DND-41 (cell line): ENCODE data around the gene ELAVL1.
A peak's percentile ranks its signal among the peaks of the same experiment; 100 is the strongest.

Experiments used
- ATAC-seq: fragments of 200-7000 bp; cut with Tn5 transposase; 3 replicates; pipeline ENCODE4 v1.9.1; 2021; ENCODE audit warnings: low read depth; ENCODE audit not compliant: insufficient read depth
- DNase-seq: peaks from one replicate; pipeline ENCODE4 v3.0.0-alpha.2; 2020
- H2AFZ ChIP-seq: 2 replicates; pipeline ENCODE4 v1.6.0; 2012; ENCODE audit warnings: low read depth, low read length
- H3K27ac ChIP-seq: 2 replicates; pipeline ENCODE4 v1.5.1; 2012; ENCODE audit warnings: low read length, inconsistent platforms
- H3K27me3 ChIP-seq: fragments of 200-600 bp; sonication (generic); 2 replicates; pipeline ENCODE4 v1.6.0; 2012; ENCODE audit warnings: low read length, mild to moderate bottlenecking, inconsistent platforms; ENCODE audit not compliant: insufficient read depth, poor library complexity
- H3K36me3 ChIP-seq: 2 replicates; pipeline ENCODE4 v1.5.1; 2012; ENCODE audit warnings: low read length, inconsistent platforms; ENCODE audit not compliant: insufficient read depth
- H3K4me1 ChIP-seq: 2 replicates; pipeline ENCODE4 v1.5.1; 2012; ENCODE audit warnings: mild to moderate bottlenecking, low read length; ENCODE audit not compliant: insufficient read depth
- H3K4me2 ChIP-seq: 2 replicates; pipeline ENCODE4 v1.6.0; 2012; ENCODE audit warnings: mild to moderate bottlenecking, moderate library complexity, low read length, inconsistent platforms; ENCODE audit not compliant: insufficient read depth
- H3K4me3 ChIP-seq, 2 experiments: fragments of 200-600 bp in 1 of 2; shearing (Covaris generic) in 1 of 2; 2 replicates each; pipeline ENCODE4 v1.5.1; 2012 to 2016; ENCODE audit warnings: inconsistent platforms in 2 of 2, low read length in 2 of 2, mild to moderate bottlenecking in 2 of 2, low read depth in 1 of 2, moderate library complexity in 1 of 2
- H3K79me2 ChIP-seq: 2 replicates; pipeline ENCODE4 v1.6.0; 2012; ENCODE audit warnings: low read length, inconsistent platforms; ENCODE audit not compliant: insufficient read depth
- H3K9ac ChIP-seq: 2 replicates; pipeline ENCODE4 v1.6.0; 2012; ENCODE audit warnings: low read depth, mild to moderate bottlenecking, inconsistent platforms, low read length, moderate library complexity
- H3K9me3 ChIP-seq: 2 replicates; pipeline ENCODE4 v1.5.1; 2012; ENCODE audit warnings: low read length, moderate library complexity, mild to moderate bottlenecking, inconsistent platforms; ENCODE audit not compliant: insufficient read depth, severe bottlenecking
- H4K20me1 ChIP-seq: 2 replicates; pipeline ENCODE4 v1.6.0; 2012; ENCODE audit warnings: low read length; ENCODE audit not compliant: insufficient read depth
- EZH2 ChIP-seq: IDR thresholded peaks from 3 replicates; pipeline ENCODE4 v1.6.1; 2012; ENCODE audit warnings: borderline replicate concordance, low read depth, mild to moderate bottlenecking, moderate library complexity, low read length, inconsistent platforms; ENCODE audit not compliant: severe bottlenecking
- TF ChIP-seq, protein P1 (sequence below): IDR thresholded peaks from 2 replicates; pipeline ENCODE4 v1.5.1; 2012; ENCODE audit warnings: borderline replicate concordance, low read length, moderate library complexity, mild to moderate bottlenecking; ENCODE audit not compliant: poor library complexity, severe bottlenecking; ENCODE audit errors: extremely low read depth

ELAVL1 gene

DNA sequence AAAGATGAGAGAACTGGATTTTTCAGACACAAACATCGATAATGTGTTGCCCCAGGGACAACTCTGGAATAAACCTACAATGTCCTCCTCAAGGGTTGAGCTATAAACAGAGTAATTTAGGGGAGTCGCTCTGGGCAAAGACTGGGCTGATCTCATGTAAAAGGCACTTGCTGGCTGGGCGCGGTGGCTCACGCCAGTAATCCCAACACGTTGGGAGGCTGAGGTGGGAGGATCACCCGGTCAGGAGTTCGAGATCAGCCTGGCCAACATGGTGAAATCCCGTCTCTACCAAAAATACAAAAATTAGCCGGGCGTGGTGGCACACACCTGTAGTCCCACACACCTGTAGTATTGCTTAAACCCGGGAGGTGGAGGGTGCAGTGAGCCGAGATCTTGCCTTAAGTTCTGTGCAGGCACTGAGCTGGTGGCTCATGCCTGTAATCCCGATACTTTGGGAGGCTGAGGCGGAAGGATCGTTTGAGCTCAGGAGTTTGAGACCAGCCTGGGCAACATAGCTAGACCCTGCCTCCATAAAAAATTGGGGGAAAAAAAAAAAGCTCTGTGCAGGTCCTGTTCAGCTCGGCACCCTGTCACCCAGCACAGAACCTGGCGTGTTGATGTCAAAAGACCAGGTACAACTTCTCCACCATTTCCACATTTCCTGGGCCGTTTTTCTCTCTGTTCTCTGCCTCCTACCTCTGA lies 63.4 kb downstream of the ELAVL1 start:
- Histone ChIP-seq H3K4me3 (peak overlapping the region; percentile 94 to 97; a peak in 3 of 4 replicates), H3K79me2 (peaks cover 64% of the 10 kb centered on the region)
- ATAC-seq = no peak

DNA sequence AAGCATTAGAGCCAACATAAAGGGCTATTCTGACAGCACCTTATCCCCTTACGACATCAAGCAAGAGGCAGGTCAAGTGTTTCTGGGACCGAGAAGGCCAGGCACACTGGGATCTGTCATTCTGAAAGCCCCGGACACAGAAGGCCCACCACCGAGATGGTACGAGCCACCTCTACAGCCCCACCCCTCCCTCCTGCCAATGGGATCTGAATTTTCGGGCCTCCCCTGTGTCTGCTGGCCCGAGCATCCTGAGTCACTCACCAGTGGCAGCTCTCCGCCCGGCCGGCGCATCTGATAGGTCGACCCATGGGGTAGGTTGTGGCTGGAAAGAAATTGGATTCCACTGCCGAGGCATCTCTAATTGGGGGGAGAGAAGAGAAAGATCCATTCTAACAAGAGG lies 64.6 kb downstream of the ELAVL1 start:
- TF ChIP-seq, protein P1, sequence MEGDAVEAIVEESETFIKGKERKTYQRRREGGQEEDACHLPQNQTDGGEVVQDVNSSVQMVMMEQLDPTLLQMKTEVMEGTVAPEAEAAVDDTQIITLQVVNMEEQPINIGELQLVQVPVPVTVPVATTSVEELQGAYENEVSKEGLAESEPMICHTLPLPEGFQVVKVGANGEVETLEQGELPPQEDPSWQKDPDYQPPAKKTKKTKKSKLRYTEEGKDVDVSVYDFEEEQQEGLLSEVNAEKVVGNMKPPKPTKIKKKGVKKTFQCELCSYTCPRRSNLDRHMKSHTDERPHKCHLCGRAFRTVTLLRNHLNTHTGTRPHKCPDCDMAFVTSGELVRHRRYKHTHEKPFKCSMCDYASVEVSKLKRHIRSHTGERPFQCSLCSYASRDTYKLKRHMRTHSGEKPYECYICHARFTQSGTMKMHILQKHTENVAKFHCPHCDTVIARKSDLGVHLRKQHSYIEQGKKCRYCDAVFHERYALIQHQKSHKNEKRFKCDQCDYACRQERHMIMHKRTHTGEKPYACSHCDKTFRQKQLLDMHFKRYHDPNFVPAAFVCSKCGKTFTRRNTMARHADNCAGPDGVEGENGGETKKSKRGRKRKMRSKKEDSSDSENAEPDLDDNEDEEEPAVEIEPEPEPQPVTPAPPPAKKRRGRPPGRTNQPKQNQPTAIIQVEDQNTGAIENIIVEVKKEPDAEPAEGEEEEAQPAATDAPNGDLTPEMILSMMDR = no peak
- TF ChIP-seq EZH2 = no peak
- Histone ChIP-seq H3K9me3 (no peaks in the 10 kb centered on the region), H3K4me2 (peak overlapping the region; percentile 92), H2AFZ (no peak overlapping the region), H3K4me3 (no peak overlapping the region), H3K4me1 (peaks cover 44% of the 10 kb centered on the region), H4K20me1 (peaks cover 32% of the 10 kb centered on the region), H3K79me2 (peaks cover 64% of the 10 kb centered on the region), H3K36me3 (peaks cover 57% of the 10 kb centered on the region), H3K9ac (peak overlapping the region; percentile 18; the same call in 1 of the 2 replicates), H3K27me3 (no peaks in the 10 kb centered on the region), H3K27ac (no peak overlapping the region)
- DNase-seq = no peak
- ATAC-seq = no peak

More for the DNA sequence above, 63.4 kb downstream of the ELAVL1 start:
- peak overlapping the region; percentile 92 for H3K27ac ChIP-seq
- H3K36me3 ChIP-seq = peaks cover 46% of the 10 kb centered on the region
- peak overlapping the region; percentile 96 for H3K9ac ChIP-seq
- TF ChIP-seq, protein P1 = no peak
- no peak for TF ChIP-seq EZH2
- no peaks in the 10 kb centered on the region for H3K27me3 ChIP-seq
- peaks cover 28% of the 10 kb centered on the region for H4K20me1 ChIP-seq
- no peak overlapping the region for H2AFZ ChIP-seq
- no peaks in the 10 kb centered on the region for H3K9me3 ChIP-seq
- H3K4me2 ChIP-seq = peak overlapping the region; percentile 92
- peaks cover 44% of the 10 kb centered on the region for H3K4me1 ChIP-seq
- no peak for DNase-seq

DNA sequence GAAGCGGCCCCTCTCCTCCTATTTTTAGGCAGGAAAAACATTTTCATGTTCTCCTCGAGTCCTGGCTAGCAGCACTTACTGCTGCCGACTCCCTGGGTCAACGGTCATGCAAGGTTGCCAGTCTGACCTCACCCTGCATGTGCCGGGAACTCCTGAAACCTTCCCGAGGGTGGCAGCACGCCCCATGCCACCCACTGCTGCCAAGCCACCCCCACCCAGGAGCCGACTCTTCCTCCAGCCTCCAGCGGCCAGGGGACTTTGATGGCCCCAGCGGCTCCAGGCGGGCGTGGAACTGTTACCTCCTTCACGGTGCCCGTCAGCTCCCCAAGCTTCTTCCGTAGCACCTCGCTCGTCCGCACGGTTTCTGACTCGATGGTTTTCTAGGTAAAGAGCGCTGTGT lies 70.7 kb downstream of the ELAVL1 start:
- no peaks in the 10 kb centered on the region for H3K9me3 ChIP-seq
- H2AFZ ChIP-seq = no peak overlapping the region
- DNase-seq = no peak
- no peak overlapping the region for H3K4me2 ChIP-seq
- H4K20me1 ChIP-seq = peaks cover 29% of the 10 kb centered on the region; the same call in 1 of the 2 replicates
- H3K79me2 ChIP-seq = peaks cover 18% of the 10 kb centered on the region; the same call in 1 of the 2 replicates
- TF ChIP-seq, protein P1 = no peak
- no peak for TF ChIP-seq EZH2
- no peaks in the 10 kb centered on the region for H3K4me1 ChIP-seq
- no peak for ATAC-seq
- H3K4me3 ChIP-seq = no peak overlapping the region
- H3K36me3 ChIP-seq = peaks cover 93% of the 10 kb centered on the region
- H3K9ac ChIP-seq = no peak overlapping the region
- no peaks in the 10 kb centered on the region for H3K27me3 ChIP-seq
- H3K27ac ChIP-seq = no peak overlapping the region
